GM23338 (cell line): ENCODE measurements around the gene CCR7. TPM values are rescaled to one million over a fixed set of nuclear protein-coding genes. Genes with fewer than 3 reads are reported as not detected.

Source experiments
- ATAC-seq: fragments of 200-7000 bp; cut with Tn5 transposase; 3 replicates; pipeline ENCODE4 v1.9.1; 2020
- DNase-seq: peaks from one replicate; pipeline ENCODE4 v3.0.0-alpha.2; 2015; ENCODE audit warnings: low spot score
- H2AFZ ChIP-seq: fragments of 200-600 bp; sonication (generic); 2 replicates; pipeline ENCODE4 v1.8.0; 2016; ENCODE audit warnings: antibody characterized with exemption, mild to moderate bottlenecking, moderate library complexity
- H3F3A ChIP-seq: fragments of 200-600 bp; sonication (generic); replicated peaks from 2 replicates; pipeline ENCODE4 v1.8.0; 2017; ENCODE audit warnings: antibody characterized with exemption, mixed run types, low read depth
- H3K27ac ChIP-seq: fragments of 200-600 bp; sonication (generic); 2 replicates; pipeline ENCODE4 v1.6.1; 2016; ENCODE audit warnings: low read depth
- H3K27me3 ChIP-seq: fragments of 200-600 bp; sonication (generic); 2 replicates; pipeline ENCODE4 v1.8.0; 2016; ENCODE audit warnings: mild to moderate bottlenecking, mixed run types, moderate library complexity; ENCODE audit not compliant: insufficient read depth
- H3K36me3 ChIP-seq: fragments of 200-600 bp; sonication (generic); 2 replicates; pipeline ENCODE4 v1.8.0; 2016; ENCODE audit warnings: mild to moderate bottlenecking; ENCODE audit not compliant: insufficient read depth
- H3K4me1 ChIP-seq: fragments of 200-600 bp; sonication (generic); 2 replicates; pipeline ENCODE4 v1.8.0; 2016; ENCODE audit warnings: mild to moderate bottlenecking, moderate library complexity; ENCODE audit not compliant: insufficient read depth
- H3K4me2 ChIP-seq: fragments of 200-600 bp; sonication (generic); 2 replicates; pipeline ENCODE4 v1.7.1; 2017; ENCODE audit warnings: mixed run types
- H3K4me3 ChIP-seq: fragments of 200-600 bp; sonication (generic); 2 replicates; pipeline ENCODE4 v1.6.1; 2016; ENCODE audit warnings: mixed run types
- H3K79me2 ChIP-seq: fragments of 200-600 bp; sonication (generic); replicated peaks from 2 replicates; pipeline ENCODE4 v1.8.0; 2017; ENCODE audit warnings: mild to moderate bottlenecking; ENCODE audit not compliant: insufficient read depth
- H3K9me2 ChIP-seq: fragments of 200-600 bp; sonication (generic); 2 replicates; pipeline ENCODE4 v1.8.0; 2017; ENCODE audit not compliant: insufficient read depth
- H4K20me1 ChIP-seq: fragments of 200-600 bp; sonication (generic); replicated peaks from 2 replicates; pipeline ENCODE4 v1.8.0; 2017; ENCODE audit warnings: mild to moderate bottlenecking; ENCODE audit not compliant: insufficient read depth
- H3K27ac Mint-ChIP-seq: 2 replicates; pipeline ENCODE4 v1.8.0; 2020; ENCODE audit warnings: inconsistent platforms, mild to moderate bottlenecking, moderate library complexity, mixed read lengths
- H3K27me3 Mint-ChIP-seq: 3 replicates; pipeline ENCODE4 v1.8.0; 2022; ENCODE audit warnings: low read depth, mild to moderate bottlenecking, moderate library complexity, mixed read lengths, inconsistent platforms; ENCODE audit not compliant: insufficient read depth, poor library complexity
- H3K36me3 Mint-ChIP-seq: 3 replicates; pipeline ENCODE4 v1.8.0; 2021; ENCODE audit warnings: low read depth, mild to moderate bottlenecking, inconsistent platforms, moderate library complexity, mixed read lengths
- H3K4me1 Mint-ChIP-seq: 3 replicates; pipeline ENCODE4 v1.8.0; 2020; ENCODE audit warnings: mild to moderate bottlenecking, inconsistent platforms, mixed read lengths
- H3K4me3 Mint-ChIP-seq: 3 replicates; pipeline ENCODE4 v1.8.0; 2021; ENCODE audit warnings: moderate library complexity, mild to moderate bottlenecking, inconsistent platforms, mixed read lengths
- H3K9me3 Mint-ChIP-seq: 3 replicates; pipeline ENCODE4 v1.8.0; 2020; ENCODE audit warnings: moderate library complexity, mild to moderate bottlenecking, inconsistent platforms, mixed read lengths
- CREB1 ChIP-seq: fragments of 250-450 bp; sonication (Bioruptor Pico); IDR thresholded peaks from 2 replicates; pipeline ENCODE4 v1.5.0; 2020; ENCODE audit warnings: low read depth, mild to moderate bottlenecking, moderate library complexity
- CTCF ChIP-seq, 2 experiments: fragments of 200-600 bp in 1 of 2; sonication (generic) in 1 of 2; conservative IDR thresholded peaks; 2 replicates each; pipeline versions ENCODE4 v1.5.1 to v1.6.1; 2016 to 2017; ENCODE audit warnings: antibody characterized with exemption in 2 of 2, low read depth in 2 of 2, mild to moderate bottlenecking in 2 of 2, moderate library complexity in 1 of 2
- ETS1 ChIP-seq: IDR thresholded peaks from 2 replicates; pipeline ENCODE4 v1.6.1; 2016; ENCODE audit warnings: antibody characterized with exemption
- EZH2 ChIP-seq: fragments of 200-600 bp; sonication (generic); IDR thresholded peaks from one replicate; pipeline ENCODE4 v1.8.0; 2017; ENCODE audit warnings: antibody characterized with exemption, mild to moderate bottlenecking, low read depth; ENCODE audit not compliant: unreplicated experiment
- EZH2phosphoT487 ChIP-seq: fragments of 200-600 bp; sonication (generic); IDR thresholded peaks from one replicate; pipeline ENCODE4 v1.8.1; 2018; ENCODE audit warnings: antibody characterized with exemption; ENCODE audit not compliant: unreplicated experiment
- JUNB ChIP-seq: IDR thresholded peaks from one replicate; pipeline ENCODE4 v1.6.1; 2016; ENCODE audit warnings: antibody characterized with exemption; ENCODE audit not compliant: unreplicated experiment
- NANOG ChIP-seq: IDR thresholded peaks from 2 replicates; pipeline ENCODE4 v1.6.1; 2016; ENCODE audit warnings: antibody characterized with exemption, borderline replicate concordance
- POLR2AphosphoS5 ChIP-seq: IDR thresholded peaks from 2 replicates; pipeline ENCODE4 v1.6.1; 2016; ENCODE audit warnings: antibody characterized with exemption, low read depth
- REST ChIP-seq: IDR thresholded peaks from one replicate; pipeline ENCODE4 v1.6.1; 2018; ENCODE audit warnings: antibody characterized with exemption; ENCODE audit not compliant: unreplicated experiment
- STAT1 ChIP-seq: IDR thresholded peaks from one replicate; pipeline ENCODE4 v1.6.1; 2016; ENCODE audit warnings: antibody characterized with exemption; ENCODE audit not compliant: unreplicated experiment
- ZNF114 ChIP-seq: fragments of 250-450 bp; sonication (Bioruptor Pico); IDR thresholded peaks from 2 replicates; pipeline ENCODE4 v1.5.0; 2020; ENCODE audit warnings: mild to moderate bottlenecking, moderate library complexity
- ZNF331 ChIP-seq: fragments of 250-450 bp; sonication (Bioruptor Pico); IDR thresholded peaks from 2 replicates; pipeline ENCODE4 v1.5.0; 2020; ENCODE audit warnings: low read depth, mild to moderate bottlenecking, moderate library complexity
- ZNF462 ChIP-seq: fragments of 250-450 bp; sonication (Bioruptor Pico); IDR thresholded peaks from 2 replicates; pipeline ENCODE4 v1.5.0; 2020; ENCODE audit warnings: mild to moderate bottlenecking, moderate library complexity
- long read RNA-seq: library from polyadenylated mRNA; unstranded; transcript quantifications from one replicate; pipeline ENCODE4 v2.0.0, GENCODE V29; 2020; ENCODE audit not compliant: unreplicated experiment
- polyA plus RNA-seq: library from polyadenylated mRNA; unstranded; fragments of >200 nt; fragmentation: Nextera tagmentation; extraction: Ambion mirVana; gene quantifications from 2 replicates; pipeline ENCODE4 v1.2.1, GENCODE V29; 2016
- total RNA-seq: library from RNA; depleted of rRNA; stranded (reverse); fragments of >200 nt; shearing (Covaris generic); gene quantifications from 2 replicates; pipeline ENCODE4 v1.2.3, GENCODE V29; 2014; rRNA removed

The CCR7 gene
- total RNA-seq (0.59 TPM in 1 of 2 replicates, not detected in the other), polyA plus RNA-seq (0.37 and 0.75 TPM in 2 replicates)
- long read RNA-seq, result 0 reads

GRCh38 chr17:40564883-40565768, at the start of gene CCR7:
Gene CCR7, minus strand, starts transcription at chr17:40565472. Its CDS starts 63 bp downstream, at chr17:40565409.
- Histone ChIP-seq H3F3A (no peaks in the 10 kb centered on the region), H3K79me2 (no peaks in the 10 kb centered on the region), H3K4me1 (peaks cover 7% of the 10 kb centered on the region), H3K27me3 (no peaks in the 10 kb centered on the region), H4K20me1 (no peaks in the 10 kb centered on the region), H3K4me3 (no peak within 1 kb of the TSS), H3K27ac (no peak within 1 kb of the TSS), H3K4me2 (no peak within 1 kb of the TSS), H3K36me3 (peaks cover 7% of the 10 kb centered on the region; the same call in 1 of the 2 replicates), H2AFZ (peak within 1 kb of the TSS; percentile 69; the same call in 1 of the 2 replicates), H3K9me2 (peaks cover 7% of the 10 kb centered on the region; the same call in 1 of the 2 replicates)
- no peak for ATAC-seq
- peaks cover 4% of the 10 kb centered on the region; the same call in 2 of the 3 replicates for H3K36me3 Mint-ChIP-seq
- TF ChIP-seq ZNF462 (CRISPR knock-in tag) (no peak), EZH2phosphoT487 (no peak), ETS1 (no peak), STAT1 (no peak), CTCF (conservative IDR thresholded peaks at IDR 0.05; ENCODE audit: low read depth in 2 of 2) (no peak), EZH2 (no peak), ZNF114 (CRISPR knock-in tag) (no peak), CREB1 (CRISPR knock-in tag) (no peak), POLR2AphosphoS5 (no peak), NANOG (no peak), ZNF331 (no peak), JUNB (no peak), REST (no peak)
- DNase-seq, result no peak
- H3K4me1 Mint-ChIP-seq, result peaks cover 25% of the 10 kb centered on the region
- peaks cover 11% of the 10 kb centered on the region for H3K9me3 Mint-ChIP-seq
- H3K27ac Mint-ChIP-seq, result no peak within 1 kb of the TSS
- H3K27me3 Mint-ChIP-seq, result peaks cover 9% of the 10 kb centered on the region
- no peak within 1 kb of the TSS for H3K4me3 Mint-ChIP-seq
